Omental fat pad (tissue), 4 donors: Measurements from ENCODE around the gene DENND1A. TPM values are rescaled to one million over a fixed set of nuclear protein-coding genes. Genes with fewer than 3 reads are reported as not detected.

Experiments used
- ATAC-seq: fragments of 150-250 bp; one replicate; pipeline ENCODE4 v1.9.1; 2016; ENCODE audit warnings: mild to moderate bottlenecking, moderate library complexity; ENCODE audit not compliant: low FRiP score
- DNase-seq: peaks from one replicate; pipeline ENCODE4 v3.0.0-alpha.2; 2019; ENCODE audit warnings: low spot score
- CTCF ChIP-seq, 3 donors: fragments of 450-650 bp; IDR thresholded peaks; one replicate each; pipeline ENCODE4 v1.5.1; 2016 to 2017; ENCODE audit warnings: antibody characterized with exemption in 3 of 3, mild to moderate bottlenecking in 3 of 3, moderate library complexity in 2 of 3
- total RNA-seq, 4 donors: library from RNA; depleted of rRNA; stranded (reverse); fragments of >200 nt; gene quantifications; one replicate each; pipeline ENCODE4 v1.1.0, GENCODE V29; 2016

The DENND1A gene
- total RNA-seq, 4 donors from 2014 or later, result 15.2 to 22.8 (median 20.7) TPM

- ATAC-seq (no peak), DNase-seq (no peak)
- TF ChIP-seq CTCF (IDR thresholded peaks at IDR 0.05), result no peak
Measured at GRCh38 chr9:123495731-123496130, 434.2 kb downstream of the DENND1A start.

- ATAC-seq, result no peak
- DNase-seq, result no peak
- TF ChIP-seq CTCF (IDR thresholded peaks at IDR 0.05), result no peak
Measured at GRCh38 chr9:123493627-123494026, 436.3 kb downstream of the DENND1A start.

- ATAC-seq, result no peak
- no peak for TF ChIP-seq CTCF (IDR thresholded peaks at IDR 0.05)
- DNase-seq, result no peak
Measured at GRCh38 chr9:123490688-123491087, 439.2 kb downstream of the DENND1A start.

GRCh38 chr9:123488722-123489321, 441.1 kb downstream of the DENND1A start:
- ATAC-seq, result no peak
- no peak for TF ChIP-seq CTCF (IDR thresholded peaks at IDR 0.05)
- no peak for DNase-seq

- no peak for ATAC-seq
- no peak for TF ChIP-seq CTCF (IDR thresholded peaks at IDR 0.05)
- no peak for DNase-seq
Measured at GRCh38 chr9:123487944-123488548, 441.9 kb downstream of the DENND1A start.

GRCh38 chr9:123486431-123486830, 443.5 kb downstream of the DENND1A start:
- DNase-seq (no peak), ATAC-seq (no peak)
- TF ChIP-seq CTCF (IDR thresholded peaks at IDR 0.05), result no peak

- no peak for ATAC-seq
- no peak for TF ChIP-seq CTCF (IDR thresholded peaks at IDR 0.05)
- no peak for DNase-seq
Measured at GRCh38 chr9:123485216-123485615, 444.7 kb downstream of the DENND1A start.
